Epithelial cell of proximal tubule (primary cell): ENCODE data around the gene SERPINC1. TPM values are rescaled to one million over a fixed set of nuclear protein-coding genes. Genes with fewer than 3 reads are reported as not detected.
"Not testable (repeated sequence)": the region's sequence is repeated elsewhere in the genome, so short reads cannot be mapped to it uniquely, and the experiment has no call there.

Experiments used
- DNase-seq: peaks from one replicate; pipeline ENCODE4 v3.0.0-alpha.2; 2011; ENCODE audit warnings: low read depth
- H3K4me3 ChIP-seq: 2 replicates; pipeline ENCODE4 v1.5.1; 2011; ENCODE audit warnings: low read depth, mild to moderate bottlenecking, low read length
- total RNA-seq: library from RNA; depleted of rRNA; stranded (reverse); fragments of >200 nt; gene quantifications from 2 replicates; pipeline ENCODE4 v1.2.3, GENCODE V29; 2015
- TF ChIP-seq, protein P1 (sequence below): conservative IDR thresholded peaks from 2 replicates; pipeline ENCODE4 v1.5.1; 2012; ENCODE audit warnings: low read depth, mild to moderate bottlenecking, low read length

The SERPINC1 gene
- total RNA-seq, 1 donor from 2014 or later = not detected

GRCh38 chr1:173893611-173894010 is 23.5 kb downstream of the SERPINC1 start:
- no peak overlapping the region for H3K4me3 ChIP-seq
- DNase-seq = no peak
- TF ChIP-seq, protein P1, sequence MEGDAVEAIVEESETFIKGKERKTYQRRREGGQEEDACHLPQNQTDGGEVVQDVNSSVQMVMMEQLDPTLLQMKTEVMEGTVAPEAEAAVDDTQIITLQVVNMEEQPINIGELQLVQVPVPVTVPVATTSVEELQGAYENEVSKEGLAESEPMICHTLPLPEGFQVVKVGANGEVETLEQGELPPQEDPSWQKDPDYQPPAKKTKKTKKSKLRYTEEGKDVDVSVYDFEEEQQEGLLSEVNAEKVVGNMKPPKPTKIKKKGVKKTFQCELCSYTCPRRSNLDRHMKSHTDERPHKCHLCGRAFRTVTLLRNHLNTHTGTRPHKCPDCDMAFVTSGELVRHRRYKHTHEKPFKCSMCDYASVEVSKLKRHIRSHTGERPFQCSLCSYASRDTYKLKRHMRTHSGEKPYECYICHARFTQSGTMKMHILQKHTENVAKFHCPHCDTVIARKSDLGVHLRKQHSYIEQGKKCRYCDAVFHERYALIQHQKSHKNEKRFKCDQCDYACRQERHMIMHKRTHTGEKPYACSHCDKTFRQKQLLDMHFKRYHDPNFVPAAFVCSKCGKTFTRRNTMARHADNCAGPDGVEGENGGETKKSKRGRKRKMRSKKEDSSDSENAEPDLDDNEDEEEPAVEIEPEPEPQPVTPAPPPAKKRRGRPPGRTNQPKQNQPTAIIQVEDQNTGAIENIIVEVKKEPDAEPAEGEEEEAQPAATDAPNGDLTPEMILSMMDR = no peak

DNA sequence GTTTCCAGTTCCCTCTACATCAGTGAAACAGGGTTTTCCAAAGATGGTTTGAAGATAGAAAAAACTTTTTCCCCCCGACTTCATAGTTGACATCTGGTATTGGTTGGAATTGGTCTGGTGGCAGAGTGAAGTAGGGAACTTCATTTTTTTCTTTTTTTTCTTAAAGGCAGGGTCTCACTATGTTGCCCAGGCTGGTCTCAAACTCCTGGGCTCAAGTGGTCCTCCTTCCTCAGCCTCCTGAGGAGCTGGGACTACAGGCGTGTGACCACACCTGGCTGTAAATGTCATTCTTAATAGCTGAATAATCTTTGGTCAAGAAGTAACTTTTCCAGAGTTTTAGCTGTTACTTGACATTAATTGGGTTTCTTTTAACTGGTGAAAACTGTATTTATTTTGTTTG is 27.2 kb downstream of the SERPINC1 start:
- TF ChIP-seq, protein P1 = no peak
- H3K4me3 ChIP-seq = no peak overlapping the region
- DNase-seq = no peak

GRCh38 chr1:173888749-173889148 is 28.4 kb downstream of the SERPINC1 start:
- no peak for DNase-seq
- TF ChIP-seq, protein P1 = no peak
- H3K4me3 ChIP-seq = no peak overlapping the region

- H3K4me3 ChIP-seq = no peak overlapping the region
- no peak for DNase-seq
- TF ChIP-seq, protein P1 = no peak
Measured at GRCh38 chr1:173887627-173888026, 29.5 kb downstream of the SERPINC1 start.

DNA sequence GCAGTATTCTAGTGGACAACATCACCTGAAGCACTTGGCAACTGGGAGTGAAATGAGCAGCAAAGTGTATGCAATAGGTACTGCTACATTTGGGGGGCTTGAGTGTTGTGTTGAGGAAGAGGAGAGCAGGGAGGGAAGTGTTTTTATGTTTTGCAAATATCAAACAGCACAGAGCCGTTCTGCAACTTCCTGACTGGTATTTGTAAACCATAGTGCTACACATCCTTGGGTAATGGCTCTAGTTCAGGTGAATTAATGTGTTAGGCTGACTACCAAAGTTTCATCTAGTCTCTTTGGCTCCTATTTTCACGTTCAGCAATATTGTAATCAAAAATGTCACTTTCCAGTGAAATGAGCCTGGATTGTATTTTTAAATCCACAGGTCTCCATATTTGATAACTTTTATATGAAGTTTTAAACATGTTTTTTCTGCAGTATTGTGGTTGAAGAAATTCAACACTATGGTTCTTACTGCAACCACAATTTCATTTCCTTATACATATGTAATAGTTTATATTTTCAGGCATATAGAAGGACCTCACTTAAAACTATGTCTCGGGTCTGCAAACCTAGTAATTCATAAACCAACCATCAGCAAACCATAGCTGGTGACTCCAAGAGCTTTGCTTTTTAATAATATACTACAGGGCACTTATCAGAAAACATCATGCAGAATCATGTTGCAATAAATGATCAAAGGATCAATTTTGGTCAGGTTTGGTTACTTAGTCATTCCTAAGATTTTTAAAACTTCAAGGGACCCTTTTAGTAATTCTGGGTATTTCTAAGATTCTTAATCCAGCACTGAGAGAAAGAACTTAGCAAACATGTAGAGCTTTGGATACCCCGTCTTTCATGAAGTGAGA is 30.1 kb downstream of the SERPINC1 start:
- no peak for DNase-seq
- H3K4me3 ChIP-seq = no peak overlapping the region
- TF ChIP-seq, protein P1 = no peak

DNA sequence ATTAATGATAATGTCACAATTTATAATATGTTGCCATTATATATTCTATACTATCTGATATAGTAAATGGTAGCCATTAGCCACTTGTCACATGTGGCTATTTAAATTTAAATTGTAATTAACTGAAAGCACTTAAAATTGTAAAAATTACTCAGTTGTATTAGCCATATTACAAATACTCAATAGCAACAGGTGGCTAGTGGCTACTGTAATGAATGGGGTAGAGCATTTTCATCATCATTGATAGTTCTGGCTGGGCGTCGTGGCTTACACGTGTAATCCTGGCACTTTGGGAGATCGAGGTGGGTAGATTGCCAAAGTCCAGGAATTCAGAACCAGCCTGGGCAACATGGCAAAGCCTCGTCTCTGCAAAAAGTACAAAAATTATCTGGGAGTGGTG is 32.4 kb downstream of the SERPINC1 start:
- TF ChIP-seq, protein P1 = no peak
- no peak for DNase-seq
- no peak overlapping the region for H3K4me3 ChIP-seq

- not testable (repeated sequence) for H3K4me3 ChIP-seq, DNase-seq
Measured at GRCh38 chr1:173881117-173881516, 36.0 kb downstream of the SERPINC1 start.
